T-helper 2 cell treated with Interferon-gamma antibody and Interleukin-4, amounts not matched to agents 5 μg/mL and 100 μg/mL, for 36 hours (primary cell): ENCODE measurements around the gene FGF14.

Experiments used
- DNase-seq: peaks from one replicate; pipeline ENCODE4 v3.0.0; 2021; ENCODE audit warnings: low spot score
- H3K27ac Mint-ChIP-seq: one replicate; pipeline ENCODE4 v1.8.0; 2021; ENCODE audit warnings: mild to moderate bottlenecking, mixed read lengths
- H3K27me3 Mint-ChIP-seq: one replicate; pipeline ENCODE4 v1.8.0; 2021; ENCODE audit warnings: low read depth, mixed read lengths
- H3K36me3 Mint-ChIP-seq: one replicate; pipeline ENCODE4 v1.8.0; 2021; ENCODE audit warnings: low read depth, mixed read lengths
- H3K4me1 Mint-ChIP-seq: one replicate; pipeline ENCODE4 v1.8.0; 2021; ENCODE audit warnings: low read depth, mixed read lengths
- H3K4me3 Mint-ChIP-seq: one replicate; pipeline ENCODE4 v1.8.0; 2022; ENCODE audit warnings: mild to moderate bottlenecking, moderate library complexity, mixed read lengths
- H3K9me3 Mint-ChIP-seq: one replicate; pipeline ENCODE4 v1.8.0; 2021; ENCODE audit warnings: mixed read lengths

The FGF14 gene

DNA sequence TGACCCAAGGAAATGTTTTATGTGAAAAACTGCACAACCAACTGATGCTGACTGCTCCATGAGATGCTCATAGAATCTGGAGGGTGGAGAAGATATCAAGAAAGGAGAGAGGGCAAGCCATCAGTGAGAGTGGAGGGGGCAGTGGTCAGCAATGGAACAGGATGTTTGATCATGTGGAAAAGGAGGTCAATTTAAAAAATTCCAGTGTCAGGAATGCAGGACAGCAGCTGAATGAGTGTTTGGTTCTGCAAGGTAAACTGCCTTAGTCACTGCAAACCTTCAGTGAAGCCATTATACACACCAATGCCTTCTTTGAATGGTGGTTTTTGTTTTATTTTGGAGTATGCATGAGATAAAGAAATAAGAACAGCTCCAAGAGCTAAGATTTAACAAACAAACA is 121.5 kb downstream of the FGF14 start:
- no peaks in the 10 kb centered on the region for H3K9me3 Mint-ChIP-seq
- DNase-seq, result no peak
- no peaks in the 10 kb centered on the region for H3K36me3 Mint-ChIP-seq
- no peaks in the 10 kb centered on the region for H3K4me1 Mint-ChIP-seq
- peaks cover 2% of the 10 kb centered on the region for H3K27me3 Mint-ChIP-seq
- H3K4me3 Mint-ChIP-seq, result no peak overlapping the region
- H3K27ac Mint-ChIP-seq, result no peak overlapping the region

DNA sequence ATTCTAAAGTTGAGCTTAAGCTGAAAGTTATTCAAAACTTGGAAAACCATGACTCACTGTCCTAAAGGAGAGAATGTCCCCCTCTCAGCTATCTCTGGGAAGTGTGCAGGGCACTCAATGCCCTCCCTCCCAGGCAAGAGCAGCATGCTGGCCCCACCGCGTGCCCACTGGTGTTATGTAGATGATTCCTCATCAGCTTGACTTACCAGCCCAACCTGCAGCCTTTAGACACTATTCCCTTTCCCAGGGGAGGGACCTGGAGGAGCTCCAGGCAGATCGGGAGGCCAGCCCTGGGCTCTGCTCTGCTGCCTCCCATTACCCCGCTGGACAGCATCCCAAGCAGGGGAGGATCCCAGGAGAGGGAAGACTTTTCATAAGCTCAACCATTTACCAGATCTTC is 124.6 kb downstream of the FGF14 start:
- no peaks in the 10 kb centered on the region for H3K27me3 Mint-ChIP-seq
- no peaks in the 10 kb centered on the region for H3K4me1 Mint-ChIP-seq
- no peak overlapping the region for H3K4me3 Mint-ChIP-seq
- no peaks in the 10 kb centered on the region for H3K36me3 Mint-ChIP-seq
- H3K9me3 Mint-ChIP-seq, result no peaks in the 10 kb centered on the region
- no peak overlapping the region for H3K27ac Mint-ChIP-seq
- DNase-seq, result no peak

DNA sequence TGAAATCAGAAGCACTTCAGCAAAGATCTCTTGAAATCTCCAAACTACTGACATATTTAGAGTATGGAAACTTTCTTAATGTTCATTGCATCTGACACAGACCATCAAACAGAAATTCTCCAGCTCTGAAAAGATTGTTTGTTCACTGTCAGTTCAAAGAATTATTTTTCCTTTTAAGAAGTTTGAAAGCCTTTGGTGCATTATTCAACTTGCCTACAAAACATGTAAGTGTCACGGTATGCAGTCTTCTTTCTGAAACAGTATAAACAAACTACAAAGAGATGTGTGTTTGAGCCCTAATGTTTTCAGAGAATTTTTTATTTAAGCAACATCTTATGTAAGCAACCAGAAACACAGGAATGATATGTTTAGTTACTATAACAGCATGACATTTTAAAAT is 125.4 kb downstream of the FGF14 start:
- H3K4me3 Mint-ChIP-seq, result no peak overlapping the region
- H3K27ac Mint-ChIP-seq, result no peak overlapping the region
- H3K4me1 Mint-ChIP-seq, result no peaks in the 10 kb centered on the region

DNA sequence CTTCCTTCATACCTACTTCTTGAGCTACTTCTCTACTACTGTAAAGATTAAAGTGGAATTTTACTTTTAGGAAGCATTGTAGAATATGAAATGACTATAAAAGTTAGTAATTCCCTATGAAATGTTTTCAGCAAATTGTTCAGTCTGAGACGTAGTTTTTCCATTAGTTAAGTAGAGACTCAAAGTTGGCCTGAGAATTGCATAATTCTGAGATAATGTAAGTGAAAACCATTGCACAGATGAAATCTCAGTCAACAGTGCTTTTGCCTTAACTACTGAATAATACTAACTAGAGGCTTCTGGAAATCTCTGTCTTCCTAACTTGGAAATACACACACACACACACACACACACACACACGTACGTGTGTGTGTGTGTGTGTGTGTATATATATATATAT is 125.9 kb downstream of the FGF14 start:
- Mint-ChIP-seq H3K4me1 (no peaks in the 10 kb centered on the region), H3K36me3 (no peaks in the 10 kb centered on the region), H3K27ac (no peak overlapping the region), H3K27me3 (no peaks in the 10 kb centered on the region), H3K4me3 (no peak overlapping the region), H3K9me3 (no peaks in the 10 kb centered on the region)
- no peak for DNase-seq

More for the DNA sequence above, 125.4 kb downstream of the FGF14 start:
- Mint-ChIP-seq H3K9me3 (no peaks in the 10 kb centered on the region), H3K27me3 (no peaks in the 10 kb centered on the region), H3K36me3 (no peaks in the 10 kb centered on the region)
- DNase-seq, result no peak

DNA sequence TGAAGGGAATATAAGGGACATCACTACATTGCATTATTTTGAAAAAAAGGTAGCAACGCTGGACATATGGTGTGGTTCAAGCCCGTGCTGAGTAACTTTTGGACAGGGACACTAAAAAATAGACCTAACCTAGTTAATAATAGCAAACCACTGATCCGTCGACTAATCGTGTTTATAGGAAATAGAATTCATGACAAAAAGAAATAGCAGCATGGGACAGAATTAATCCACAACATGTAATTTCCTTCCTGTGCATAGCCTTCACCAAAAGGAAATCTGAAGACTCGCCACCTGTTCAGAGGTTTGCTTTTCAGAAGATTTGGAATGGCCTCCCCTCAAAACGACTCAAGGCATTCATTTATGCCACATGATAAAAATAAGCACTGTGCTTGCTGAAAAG is 128.7 kb downstream of the FGF14 start:
- Mint-ChIP-seq H3K36me3 (no peaks in the 10 kb centered on the region), H3K27ac (no peak overlapping the region), H3K27me3 (no peaks in the 10 kb centered on the region), H3K4me1 (no peaks in the 10 kb centered on the region), H3K4me3 (no peak overlapping the region), H3K9me3 (no peaks in the 10 kb centered on the region)
- DNase-seq, result no peak

DNA sequence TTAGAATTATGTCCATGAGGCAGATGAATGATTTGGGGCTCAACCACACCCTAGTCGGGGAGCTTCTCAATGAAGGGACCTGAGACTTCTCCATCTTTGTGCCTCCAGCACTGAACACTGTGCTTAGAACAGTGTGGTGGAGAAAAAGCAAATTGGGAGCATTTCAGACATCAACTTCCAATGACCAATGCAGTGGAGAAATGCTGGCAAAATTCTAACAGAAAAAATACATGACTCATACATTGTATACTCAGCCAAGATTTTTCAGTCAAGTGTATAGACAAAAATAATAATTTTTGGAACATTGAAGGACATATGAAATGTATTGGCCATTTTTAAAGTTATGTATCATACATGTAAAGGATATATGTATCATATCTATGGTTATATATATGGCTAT is 134.7 kb downstream of the FGF14 start:
- H3K27me3 Mint-ChIP-seq, result no peaks in the 10 kb centered on the region

DNA sequence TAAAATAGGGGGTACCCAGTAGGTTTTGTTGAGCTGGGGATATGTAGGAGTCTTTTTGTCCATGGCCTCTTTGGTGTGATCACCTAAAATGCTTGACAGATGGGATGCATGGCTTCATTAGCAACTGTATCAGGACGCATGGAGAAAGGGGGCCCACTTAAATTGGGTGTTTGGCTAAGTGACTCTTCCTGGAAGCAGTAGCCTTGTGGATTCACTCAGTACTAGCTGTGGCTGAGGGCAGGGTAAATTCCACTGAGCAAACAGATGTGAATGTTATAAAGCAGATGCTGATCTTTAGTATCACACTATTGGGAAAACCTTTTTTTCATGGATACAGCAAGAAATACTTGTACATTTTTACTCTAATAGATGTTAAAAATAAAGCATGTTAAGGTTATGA is 140.0 kb downstream of the FGF14 start:
- DNase-seq, result no peak
- H3K27me3 Mint-ChIP-seq, result no peaks in the 10 kb centered on the region
- no peak overlapping the region for H3K27ac Mint-ChIP-seq
- H3K4me3 Mint-ChIP-seq, result no peak overlapping the region
- no peaks in the 10 kb centered on the region for H3K4me1 Mint-ChIP-seq
- H3K9me3 Mint-ChIP-seq, result no peaks in the 10 kb centered on the region
- no peaks in the 10 kb centered on the region for H3K36me3 Mint-ChIP-seq

More for the DNA sequence above, 134.7 kb downstream of the FGF14 start:
- DNase-seq, result no peak
- Mint-ChIP-seq H3K9me3 (no peaks in the 10 kb centered on the region), H3K36me3 (no peaks in the 10 kb centered on the region), H3K4me1 (no peaks in the 10 kb centered on the region), H3K27ac (no peak overlapping the region), H3K4me3 (no peak overlapping the region)

DNA sequence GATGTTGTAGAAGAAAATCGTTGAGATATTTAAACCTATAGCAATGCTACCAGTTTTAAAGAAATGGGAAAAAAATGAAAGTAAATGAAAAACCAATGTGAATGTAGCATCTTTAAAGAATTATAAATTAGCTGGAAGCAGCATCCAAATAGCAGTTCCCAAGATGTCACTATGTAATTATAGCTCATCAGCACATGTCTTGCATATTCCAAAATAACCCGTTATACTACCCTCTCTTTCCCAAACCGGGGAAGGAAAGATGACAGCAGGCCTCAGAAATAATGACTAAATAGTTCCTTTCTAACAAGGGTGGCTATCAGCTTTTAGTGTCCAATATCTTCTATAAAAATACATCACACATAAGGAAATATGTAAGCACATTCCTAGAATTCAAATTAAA is 140.5 kb downstream of the FGF14 start:
- H3K4me3 Mint-ChIP-seq, result no peak overlapping the region
- H3K27ac Mint-ChIP-seq, result no peak overlapping the region
- no peaks in the 10 kb centered on the region for H3K4me1 Mint-ChIP-seq
- no peaks in the 10 kb centered on the region for H3K27me3 Mint-ChIP-seq
- no peaks in the 10 kb centered on the region for H3K36me3 Mint-ChIP-seq
- DNase-seq, result no peak
- H3K9me3 Mint-ChIP-seq, result no peaks in the 10 kb centered on the region

DNA sequence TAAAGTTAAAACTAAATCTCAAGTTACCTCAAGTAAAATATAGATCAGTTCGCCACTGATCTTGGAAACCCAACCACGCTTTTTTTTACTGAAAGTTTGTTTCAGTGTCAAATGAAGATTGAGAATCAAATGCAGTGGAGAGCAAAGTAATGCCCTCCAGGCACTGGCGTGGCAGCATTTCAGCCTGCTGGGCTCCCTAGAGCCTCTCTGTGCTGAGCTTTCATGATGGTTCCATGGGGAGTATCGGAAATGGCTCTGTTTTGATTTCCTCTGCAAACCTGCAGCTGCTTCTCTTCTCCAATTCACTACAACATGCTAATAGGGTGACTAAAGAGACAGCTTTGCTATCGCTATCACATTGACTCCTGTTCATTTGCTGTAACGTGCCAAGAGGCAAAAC is 141.6 kb downstream of the FGF14 start:
- H3K27ac Mint-ChIP-seq, result no peak overlapping the region
- no peaks in the 10 kb centered on the region for H3K9me3 Mint-ChIP-seq
- no peaks in the 10 kb centered on the region for H3K4me1 Mint-ChIP-seq
- H3K4me3 Mint-ChIP-seq, result no peak overlapping the region
- no peak for DNase-seq
- no peaks in the 10 kb centered on the region for H3K27me3 Mint-ChIP-seq
- no peaks in the 10 kb centered on the region for H3K36me3 Mint-ChIP-seq

DNA sequence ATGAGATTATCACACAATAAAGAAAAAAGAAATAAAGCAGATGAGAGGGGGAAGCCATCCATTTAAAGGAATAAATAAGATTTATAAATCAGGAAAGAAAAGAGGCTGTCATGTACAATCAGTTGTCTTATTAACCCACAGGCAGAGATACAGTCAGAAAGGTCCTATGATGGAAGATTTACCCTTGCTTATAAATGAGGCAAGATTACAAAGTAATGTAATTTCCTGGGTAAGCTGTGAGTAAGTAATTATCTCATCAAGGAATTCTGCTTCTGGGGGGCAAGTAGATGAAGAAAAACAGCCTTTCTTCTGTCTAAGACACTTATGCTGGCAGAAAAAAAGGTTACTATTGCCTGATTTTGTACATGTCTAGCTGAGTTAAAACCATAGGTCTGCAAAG is 146.4 kb downstream of the FGF14 start:
- H3K4me3 Mint-ChIP-seq, result no peak overlapping the region
- H3K27me3 Mint-ChIP-seq, result no peaks in the 10 kb centered on the region
- no peaks in the 10 kb centered on the region for H3K9me3 Mint-ChIP-seq
- no peak for DNase-seq
- no peaks in the 10 kb centered on the region for H3K4me1 Mint-ChIP-seq
- no peak overlapping the region for H3K27ac Mint-ChIP-seq
- no peaks in the 10 kb centered on the region for H3K36me3 Mint-ChIP-seq

DNA sequence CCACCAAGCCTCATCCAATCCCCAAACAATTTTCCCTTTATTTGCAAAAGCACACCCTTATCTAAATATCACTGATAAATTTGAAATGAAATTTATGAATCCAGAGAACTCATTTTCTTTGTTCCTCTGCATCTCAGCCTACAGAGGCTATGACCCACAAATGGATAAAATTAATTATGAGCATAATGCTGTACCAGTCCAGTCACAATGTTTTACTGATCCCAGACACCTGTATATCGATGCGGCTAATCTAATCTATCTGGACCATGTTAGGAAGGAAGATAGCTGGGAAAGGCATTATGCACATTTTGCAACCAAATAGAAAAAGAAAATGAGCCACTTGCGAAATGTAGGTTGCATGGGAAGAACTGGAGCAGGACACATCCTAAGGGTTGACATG is 150.0 kb downstream of the FGF14 start:
- H3K9me3 Mint-ChIP-seq, result no peaks in the 10 kb centered on the region
- H3K27ac Mint-ChIP-seq, result no peak overlapping the region

DNA sequence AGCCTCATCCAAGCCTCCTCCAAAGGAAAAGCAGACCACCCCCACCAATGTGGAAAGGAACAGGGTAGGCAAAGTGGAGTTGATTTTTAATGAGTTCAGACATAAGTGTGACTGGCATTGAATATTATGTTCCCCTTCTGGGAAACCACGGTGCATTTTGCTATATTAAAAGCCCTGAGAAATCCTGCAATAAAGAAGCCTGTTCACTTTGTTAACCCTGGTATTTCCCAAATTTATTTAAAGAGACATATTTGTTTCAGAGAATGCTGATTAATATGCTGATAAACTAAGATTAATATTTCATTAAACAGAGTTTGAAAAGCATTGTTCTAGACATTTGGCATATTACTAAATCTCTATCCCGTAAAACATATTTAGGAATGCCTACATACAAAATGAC is 151.4 kb downstream of the FGF14 start:
- no peak for DNase-seq
- no peaks in the 10 kb centered on the region for H3K27me3 Mint-ChIP-seq
- H3K27ac Mint-ChIP-seq, result no peak overlapping the region
- no peak overlapping the region for H3K4me3 Mint-ChIP-seq
- no peaks in the 10 kb centered on the region for H3K4me1 Mint-ChIP-seq
- no peaks in the 10 kb centered on the region for H3K36me3 Mint-ChIP-seq
- H3K9me3 Mint-ChIP-seq, result no peaks in the 10 kb centered on the region

More for the DNA sequence above, 150.0 kb downstream of the FGF14 start:
- Mint-ChIP-seq H3K36me3 (no peaks in the 10 kb centered on the region), H3K4me1 (no peaks in the 10 kb centered on the region), H3K4me3 (no peak overlapping the region), H3K27me3 (no peaks in the 10 kb centered on the region)
- DNase-seq, result no peak

DNA sequence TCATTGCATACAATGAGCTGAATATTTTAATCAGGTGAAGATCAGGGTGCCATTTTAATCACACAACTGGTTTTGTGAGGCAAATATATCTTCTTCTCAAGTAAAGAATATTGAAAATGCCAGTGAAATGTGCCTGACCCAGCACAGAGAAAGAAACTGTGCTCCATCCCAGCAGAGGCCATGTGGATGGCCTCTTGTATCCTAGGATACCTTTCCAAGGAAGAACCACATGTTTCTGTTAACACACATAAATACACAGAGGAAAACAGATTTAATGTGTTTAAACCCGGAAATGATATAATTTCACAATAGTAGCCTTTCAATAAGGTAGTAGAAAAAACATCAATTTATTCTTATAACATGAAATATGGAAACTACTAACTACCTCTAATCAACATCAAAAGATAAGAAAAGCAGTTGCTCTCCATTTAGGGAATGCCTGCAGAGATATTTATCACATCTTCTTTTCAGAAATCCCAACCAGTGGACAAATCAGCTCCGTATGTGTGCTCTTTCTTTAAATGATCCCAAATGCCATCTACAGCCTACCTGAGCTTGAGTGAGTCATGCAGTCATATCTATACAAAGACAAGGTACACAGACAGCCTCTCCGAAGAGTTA is 157.1 kb downstream of the FGF14 start:
- Mint-ChIP-seq H3K4me3 (no peak overlapping the region), H3K27ac (no peak overlapping the region), H3K4me1 (no peaks in the 10 kb centered on the region), H3K36me3 (no peaks in the 10 kb centered on the region), H3K27me3 (no peaks in the 10 kb centered on the region), H3K9me3 (no peaks in the 10 kb centered on the region)
- no peak for DNase-seq

DNA sequence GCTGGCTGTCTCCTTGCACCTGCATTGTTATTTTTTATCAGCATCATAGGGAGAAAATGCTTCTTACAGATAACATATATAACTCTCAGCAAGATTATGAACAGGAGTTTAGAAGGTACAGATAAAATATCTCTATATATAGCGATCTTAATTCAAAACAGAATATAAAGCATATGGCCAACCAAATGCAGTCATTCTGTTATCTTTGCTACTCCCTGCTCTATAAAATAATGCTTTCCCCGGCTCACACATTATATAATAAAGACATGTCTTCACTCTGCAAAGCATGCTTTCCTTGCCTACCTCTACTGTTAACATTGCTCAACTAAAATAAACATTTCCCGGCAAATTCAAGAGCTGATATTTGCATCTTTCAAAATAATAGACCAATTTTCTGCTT is 161.7 kb downstream of the FGF14 start:
- Mint-ChIP-seq H3K36me3 (no peaks in the 10 kb centered on the region), H3K4me3 (no peak overlapping the region), H3K4me1 (no peaks in the 10 kb centered on the region), H3K27ac (no peak overlapping the region), H3K27me3 (peaks cover 5% of the 10 kb centered on the region), H3K9me3 (no peaks in the 10 kb centered on the region)
- DNase-seq, result no peak

DNA sequence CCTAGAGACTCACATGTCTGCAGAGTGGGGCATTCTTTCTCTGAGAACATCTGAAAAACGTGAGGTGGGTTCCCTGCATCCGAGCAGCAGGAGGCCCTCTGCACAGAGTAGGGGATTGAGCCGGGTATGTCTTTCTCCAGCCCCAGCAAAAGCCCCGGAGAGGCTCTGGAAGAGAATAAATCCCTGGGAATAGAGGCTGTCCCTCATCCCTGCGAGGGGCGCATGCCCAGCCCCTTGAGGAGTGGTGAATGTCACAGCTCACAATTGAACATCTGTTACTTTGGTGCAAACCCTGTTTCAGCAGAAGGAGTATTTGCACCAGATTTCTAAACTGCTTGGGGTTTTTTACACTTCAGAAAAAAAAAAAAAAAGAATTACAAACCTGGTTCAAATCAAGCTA is 164.6 kb downstream of the FGF14 start:
- Mint-ChIP-seq H3K4me3 (no peak overlapping the region), H3K4me1 (peaks cover 8% of the 10 kb centered on the region), H3K27ac (no peak overlapping the region), H3K36me3 (no peaks in the 10 kb centered on the region), H3K9me3 (no peaks in the 10 kb centered on the region), H3K27me3 (peaks cover 5% of the 10 kb centered on the region)
- no peak for DNase-seq
